ENCODE measurements around the gene NEK5. TPM values are rescaled to one million over a fixed set of nuclear protein-coding genes. Genes with fewer than 3 reads are reported as not detected.

NEK5 gene
- total RNA-seq, 4 donors from 2014 or later = 0.07 TPM; not detected in 3

DNA sequence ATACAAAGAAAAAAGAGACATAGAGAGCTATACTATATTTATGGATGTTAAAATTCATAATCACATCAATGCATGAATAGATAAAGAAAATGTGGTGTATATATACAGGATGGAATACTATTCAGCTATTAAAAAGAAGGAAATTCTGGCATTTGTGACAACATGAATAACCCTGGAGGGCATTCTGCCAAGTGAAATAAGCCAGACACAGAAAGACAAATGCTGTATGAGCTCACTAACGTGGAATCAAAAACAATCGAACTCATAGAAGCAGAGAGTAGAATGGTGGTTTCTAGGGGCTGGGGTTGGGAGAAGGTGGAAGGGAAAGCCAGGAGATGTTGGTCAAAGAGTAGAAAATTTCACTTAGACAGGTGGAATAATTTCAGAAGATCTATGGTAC is 80.4 kb downstream of the NEK5 start:
- Histone ChIP-seq H3K27me3 (no peaks in the 10 kb centered on the region), H3K27ac (no peak overlapping the region), H3K36me3 (no peaks in the 10 kb centered on the region), H3K4me1 (no peaks in the 10 kb centered on the region), H3K4me3 (no peak overlapping the region), H3K9me3 (no peaks in the 10 kb centered on the region)
- no peak for DNase-seq
- no peak for TF ChIP-seq POLR2A (IDR thresholded peaks at IDR 0.05)
- TF ChIP-seq, protein P1, sequence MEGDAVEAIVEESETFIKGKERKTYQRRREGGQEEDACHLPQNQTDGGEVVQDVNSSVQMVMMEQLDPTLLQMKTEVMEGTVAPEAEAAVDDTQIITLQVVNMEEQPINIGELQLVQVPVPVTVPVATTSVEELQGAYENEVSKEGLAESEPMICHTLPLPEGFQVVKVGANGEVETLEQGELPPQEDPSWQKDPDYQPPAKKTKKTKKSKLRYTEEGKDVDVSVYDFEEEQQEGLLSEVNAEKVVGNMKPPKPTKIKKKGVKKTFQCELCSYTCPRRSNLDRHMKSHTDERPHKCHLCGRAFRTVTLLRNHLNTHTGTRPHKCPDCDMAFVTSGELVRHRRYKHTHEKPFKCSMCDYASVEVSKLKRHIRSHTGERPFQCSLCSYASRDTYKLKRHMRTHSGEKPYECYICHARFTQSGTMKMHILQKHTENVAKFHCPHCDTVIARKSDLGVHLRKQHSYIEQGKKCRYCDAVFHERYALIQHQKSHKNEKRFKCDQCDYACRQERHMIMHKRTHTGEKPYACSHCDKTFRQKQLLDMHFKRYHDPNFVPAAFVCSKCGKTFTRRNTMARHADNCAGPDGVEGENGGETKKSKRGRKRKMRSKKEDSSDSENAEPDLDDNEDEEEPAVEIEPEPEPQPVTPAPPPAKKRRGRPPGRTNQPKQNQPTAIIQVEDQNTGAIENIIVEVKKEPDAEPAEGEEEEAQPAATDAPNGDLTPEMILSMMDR (IDR thresholded peaks at IDR 0.05 in 4 of 5, conservative IDR thresholded peaks at IDR 0.05 in 1 of 5) = no peak
- intact Hi-C loops (cut with DNase I; ENCODE audit: low total_unique reads) (no loop called here), in situ Hi-C loops (cut with MboI; ENCODE audit: low sequenced_read_pairs in 4 of 4) (no loop called here)
- no peak for ATAC-seq

DNA sequence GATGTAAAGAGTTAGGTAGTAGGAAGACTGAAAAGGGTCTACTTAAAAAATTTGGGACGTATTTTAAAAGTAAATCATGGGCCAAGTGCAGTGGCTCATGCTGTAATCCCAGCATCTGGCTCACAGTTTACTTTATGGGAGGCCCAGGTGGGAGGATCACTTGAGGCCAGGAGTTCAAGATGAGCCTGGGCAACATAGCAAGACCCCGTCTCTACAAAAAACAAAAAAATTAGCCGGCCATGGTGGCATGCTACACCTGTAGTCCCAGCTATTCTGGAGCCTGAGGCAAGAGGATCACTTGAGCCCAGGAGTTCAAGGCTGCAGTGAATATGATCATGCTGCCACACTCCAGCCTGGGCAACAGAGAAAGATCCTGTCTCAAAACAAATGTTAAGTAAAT is 81.4 kb downstream of the NEK5 start:
- H3K4me3 ChIP-seq = no peak overlapping the region
- no peaks in the 10 kb centered on the region for H3K27me3 ChIP-seq
- no peak for ATAC-seq
- H3K36me3 ChIP-seq = no peaks in the 10 kb centered on the region
- in situ Hi-C loops (cut with MboI; ENCODE audit: low sequenced_read_pairs in 4 of 4) (no loop called here), intact Hi-C loops (cut with DNase I; ENCODE audit: low total_unique reads) (no loop called here)
- no peaks in the 10 kb centered on the region for H3K4me1 ChIP-seq
- H3K27ac ChIP-seq = no peak overlapping the region
- no peak for DNase-seq
- H3K9me3 ChIP-seq = no peaks in the 10 kb centered on the region
- no peak for TF ChIP-seq POLR2A (IDR thresholded peaks at IDR 0.05)
- TF ChIP-seq, protein P1 (IDR thresholded peaks at IDR 0.05 in 4 of 5, conservative IDR thresholded peaks at IDR 0.05 in 1 of 5) = no peak

- intact Hi-C loops (cut with DNase I; ENCODE audit: low total_unique reads) = no loop called here
- Histone ChIP-seq H3K27ac (no peak overlapping the region), H3K9me3 (no peaks in the 10 kb centered on the region), H3K36me3 (no peaks in the 10 kb centered on the region), H3K27me3 (no peaks in the 10 kb centered on the region), H3K4me3 (no peak overlapping the region), H3K4me1 (no peaks in the 10 kb centered on the region)
- no peak for TF ChIP-seq POLR2A (IDR thresholded peaks at IDR 0.05)
- TF ChIP-seq, protein P1 (IDR thresholded peaks at IDR 0.05 in 4 of 5, conservative IDR thresholded peaks at IDR 0.05 in 1 of 5) = no peak
- in situ Hi-C loops (cut with MboI; ENCODE audit: low sequenced_read_pairs in 4 of 4) = no loop called here
- DNase-seq (no peak), ATAC-seq (no peak)
Measured at GRCh38 chr13:52043675-52044074, 85.2 kb downstream of the NEK5 start.

- Histone ChIP-seq H3K4me3 (no peak overlapping the region), H3K4me1 (no peaks in the 10 kb centered on the region), H3K36me3 (no peaks in the 10 kb centered on the region), H3K27me3 (no peaks in the 10 kb centered on the region), H3K9me3 (no peaks in the 10 kb centered on the region), H3K27ac (no peak overlapping the region)
- DNase-seq (no peak), ATAC-seq (no peak)
- in situ Hi-C loops (cut with MboI; ENCODE audit: low sequenced_read_pairs in 4 of 4) = no loop called here
- TF ChIP-seq POLR2A (IDR thresholded peaks at IDR 0.05) = no peak
- TF ChIP-seq, protein P1 (IDR thresholded peaks at IDR 0.05 in 4 of 5, conservative IDR thresholded peaks at IDR 0.05 in 1 of 5) = no peak
- intact Hi-C loops (cut with DNase I; ENCODE audit: low total_unique reads) = no loop called here
Measured at GRCh38 chr13:52036037-52036436, 92.8 kb downstream of the NEK5 start.

- ATAC-seq (no peak), DNase-seq (no peak)
- intact Hi-C loops (cut with DNase I; ENCODE audit: low total_unique reads) (no loop called here), in situ Hi-C loops (cut with MboI; ENCODE audit: low sequenced_read_pairs in 4 of 4) (no loop called here)
- H3K36me3 ChIP-seq = no peaks in the 10 kb centered on the region
- TF ChIP-seq, protein P1 (IDR thresholded peaks at IDR 0.05 in 4 of 5, conservative IDR thresholded peaks at IDR 0.05 in 1 of 5) = no peak
- TF ChIP-seq POLR2A (IDR thresholded peaks at IDR 0.05) = no peak
- no peaks in the 10 kb centered on the region for H3K4me1 ChIP-seq
- H3K4me3 ChIP-seq = no peak overlapping the region
- H3K9me3 ChIP-seq = no peaks in the 10 kb centered on the region
- no peak overlapping the region for H3K27ac ChIP-seq
- no peaks in the 10 kb centered on the region for H3K27me3 ChIP-seq
Measured at GRCh38 chr13:52034616-52035226, 94.2 kb downstream of the NEK5 start.

Measured in gastrocnemius medialis (tissue), 4 donors.